Measurements from ENCODE around the gene KLHL26. TPM values are rescaled to one million over a fixed set of nuclear protein-coding genes. Genes with fewer than 3 reads are reported as not detected.

KLHL26 gene
- total and polyA plus RNA-seq, 2 of the 13 experiments (the other 11 are each of a cell fraction or from before 2014, with no cell fraction given) = 1.5 to 1.7 TPM

DNA sequence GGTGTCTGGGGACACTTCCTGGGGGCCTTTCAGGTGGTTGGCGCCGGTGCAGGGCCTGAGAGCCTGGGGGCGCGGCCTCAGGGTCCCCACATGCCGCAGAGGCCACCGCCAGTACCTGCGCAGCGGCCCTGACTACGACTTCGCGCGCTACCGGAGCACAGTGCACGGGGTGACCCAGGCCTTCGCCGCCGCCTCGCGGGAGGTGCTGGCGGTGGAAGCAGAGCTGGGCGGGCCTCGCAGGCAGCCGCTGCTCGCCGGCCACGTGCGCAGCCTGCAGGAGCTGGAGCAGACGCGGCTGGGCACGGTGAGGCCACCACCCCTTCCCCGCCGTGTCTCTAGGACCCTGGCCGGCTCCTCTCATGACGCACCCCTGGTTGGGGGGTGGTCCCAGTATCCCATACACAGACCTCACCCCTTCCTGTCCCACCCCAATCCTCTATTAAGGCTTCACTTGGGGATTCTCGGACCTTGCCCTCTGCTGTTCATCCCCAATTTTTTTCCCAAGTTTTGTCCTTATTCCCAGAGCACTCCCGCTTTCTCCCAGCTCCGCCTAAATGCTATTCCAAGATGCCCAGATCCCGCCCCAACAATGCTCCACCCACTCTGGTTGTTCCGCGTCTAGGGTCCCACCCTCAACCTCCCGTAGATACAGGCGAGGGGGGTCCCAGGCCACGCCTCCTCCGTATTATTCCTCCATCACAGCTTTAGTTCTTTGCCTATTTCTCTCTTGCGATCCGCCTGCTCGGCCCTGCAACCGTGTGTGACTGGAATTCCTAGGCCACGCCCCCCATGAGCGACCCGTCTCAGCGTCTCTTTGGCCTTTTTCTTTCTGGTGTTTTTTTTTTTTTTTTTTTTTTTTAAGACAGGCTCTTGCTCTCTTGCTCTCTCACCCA, 47.2 kb upstream of the KLHL26 start (continued):
- peak; percentile 48; the same call in 1 of the 2 replicates for TF ChIP-seq KMT2A (CRISPR knock-in tag; IDR thresholded peaks at IDR 0.05)
- TF ChIP-seq, protein P1, sequence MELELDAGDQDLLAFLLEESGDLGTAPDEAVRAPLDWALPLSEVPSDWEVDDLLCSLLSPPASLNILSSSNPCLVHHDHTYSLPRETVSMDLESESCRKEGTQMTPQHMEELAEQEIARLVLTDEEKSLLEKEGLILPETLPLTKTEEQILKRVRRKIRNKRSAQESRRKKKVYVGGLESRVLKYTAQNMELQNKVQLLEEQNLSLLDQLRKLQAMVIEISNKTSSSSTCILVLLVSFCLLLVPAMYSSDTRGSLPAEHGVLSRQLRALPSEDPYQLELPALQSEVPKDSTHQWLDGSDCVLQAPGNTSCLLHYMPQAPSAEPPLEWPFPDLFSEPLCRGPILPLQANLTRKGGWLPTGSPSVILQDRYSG (CRISPR knock-in tag; IDR thresholded peaks at IDR 0.05) = peak; percentile 91
- no peak for TF ChIP-seq CREM (IDR thresholded peaks at IDR 0.05)
- no peak for TF ChIP-seq CREM (CRISPR knock-in tag; IDR thresholded peaks at IDR 0.05)
- peak; percentile 72 for TF ChIP-seq ZNF263 (CRISPR knock-in tag; IDR thresholded peaks at IDR 0.05)
- peak; percentile 82; the same call in 1 of the 2 replicates for TF ChIP-seq ZNF788 (CRISPR knock-in tag; IDR thresholded peaks at IDR 0.05; ENCODE audit: borderline replicate concordance)
- TF ChIP-seq JARID2 (CRISPR knock-in tag; IDR thresholded peaks at IDR 0.05; ENCODE audit: insufficient replicate concordance) = no peak
- no peak; the same call in 1 of the 2 replicates for TF ChIP-seq HMG20B (CRISPR knock-in tag; conservative IDR thresholded peaks at IDR 0.05)
- TF ChIP-seq KLF6 (CRISPR knock-in tag; IDR thresholded peaks at IDR 0.05) = no peak; the same call in 1 of the 2 replicates
- TF ChIP-seq YEATS4 (CRISPR knock-in tag; IDR thresholded peaks at IDR 0.05; ENCODE audit: borderline replicate concordance) = peak; percentile 89
- TF ChIP-seq, protein P2, sequence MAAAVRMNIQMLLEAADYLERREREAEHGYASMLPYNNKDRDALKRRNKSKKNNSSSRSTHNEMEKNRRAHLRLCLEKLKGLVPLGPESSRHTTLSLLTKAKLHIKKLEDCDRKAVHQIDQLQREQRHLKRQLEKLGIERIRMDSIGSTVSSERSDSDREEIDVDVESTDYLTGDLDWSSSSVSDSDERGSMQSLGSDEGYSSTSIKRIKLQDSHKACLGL (CRISPR knock-in tag; IDR thresholded peaks at IDR 0.05) = peak; percentile 98
- peak; percentile 92; the same call in 1 of the 2 replicates for TF ChIP-seq ZNF296 (CRISPR knock-in tag; conservative IDR thresholded peaks at IDR 0.05)
- peak; percentile 92; the same call in 1 of the 2 replicates for TF ChIP-seq DNMT1 (CRISPR knock-in tag; IDR thresholded peaks at IDR 0.05)
- TF ChIP-seq, protein P3, sequence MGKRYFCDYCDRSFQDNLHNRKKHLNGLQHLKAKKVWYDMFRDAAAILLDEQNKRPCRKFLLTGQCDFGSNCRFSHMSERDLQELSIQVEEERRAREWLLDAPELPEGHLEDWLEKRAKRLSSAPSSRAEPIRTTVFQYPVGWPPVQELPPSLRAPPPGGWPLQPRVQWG (CRISPR knock-in tag; IDR thresholded peaks at IDR 0.05; ENCODE audit: borderline replicate concordance, low read depth) = 0 out of 2 replicates have a peak, but pooled peaks have one; percentile 74
- peak; percentile 73; the same call in 1 of the 2 replicates for TF ChIP-seq DMAP1 (CRISPR knock-in tag; IDR thresholded peaks at IDR 0.05)
- TF ChIP-seq, protein P4, sequence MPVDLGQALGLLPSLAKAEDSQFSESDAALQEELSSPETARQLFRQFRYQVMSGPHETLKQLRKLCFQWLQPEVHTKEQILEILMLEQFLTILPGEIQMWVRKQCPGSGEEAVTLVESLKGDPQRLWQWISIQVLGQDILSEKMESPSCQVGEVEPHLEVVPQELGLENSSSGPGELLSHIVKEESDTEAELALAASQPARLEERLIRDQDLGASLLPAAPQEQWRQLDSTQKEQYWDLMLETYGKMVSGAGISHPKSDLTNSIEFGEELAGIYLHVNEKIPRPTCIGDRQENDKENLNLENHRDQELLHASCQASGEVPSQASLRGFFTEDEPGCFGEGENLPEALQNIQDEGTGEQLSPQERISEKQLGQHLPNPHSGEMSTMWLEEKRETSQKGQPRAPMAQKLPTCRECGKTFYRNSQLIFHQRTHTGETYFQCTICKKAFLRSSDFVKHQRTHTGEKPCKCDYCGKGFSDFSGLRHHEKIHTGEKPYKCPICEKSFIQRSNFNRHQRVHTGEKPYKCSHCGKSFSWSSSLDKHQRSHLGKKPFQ (CRISPR knock-in tag; IDR thresholded peaks at IDR 0.05; ENCODE audit: insufficient replicate concordance) = peak; percentile 95
- TF ChIP-seq REPIN1 (CRISPR knock-in tag; IDR thresholded peaks at IDR 0.05; ENCODE audit: borderline replicate concordance, low read depth) = peak; percentile 73
- TF ChIP-seq ARNT2 (CRISPR knock-in tag; IDR thresholded peaks at IDR 0.05; ENCODE audit: low read depth) = peak; percentile 98
- TF ChIP-seq SPEN (CRISPR knock-in tag; IDR thresholded peaks at IDR 0.05; ENCODE audit: low read depth) = peak; percentile 85
- TF ChIP-seq ZC3H4 (CRISPR knock-in tag; IDR thresholded peaks at IDR 0.05; ENCODE audit: borderline replicate concordance) = peak; percentile 75; the same call in 1 of the 2 replicates
- TF ChIP-seq, protein P5, sequence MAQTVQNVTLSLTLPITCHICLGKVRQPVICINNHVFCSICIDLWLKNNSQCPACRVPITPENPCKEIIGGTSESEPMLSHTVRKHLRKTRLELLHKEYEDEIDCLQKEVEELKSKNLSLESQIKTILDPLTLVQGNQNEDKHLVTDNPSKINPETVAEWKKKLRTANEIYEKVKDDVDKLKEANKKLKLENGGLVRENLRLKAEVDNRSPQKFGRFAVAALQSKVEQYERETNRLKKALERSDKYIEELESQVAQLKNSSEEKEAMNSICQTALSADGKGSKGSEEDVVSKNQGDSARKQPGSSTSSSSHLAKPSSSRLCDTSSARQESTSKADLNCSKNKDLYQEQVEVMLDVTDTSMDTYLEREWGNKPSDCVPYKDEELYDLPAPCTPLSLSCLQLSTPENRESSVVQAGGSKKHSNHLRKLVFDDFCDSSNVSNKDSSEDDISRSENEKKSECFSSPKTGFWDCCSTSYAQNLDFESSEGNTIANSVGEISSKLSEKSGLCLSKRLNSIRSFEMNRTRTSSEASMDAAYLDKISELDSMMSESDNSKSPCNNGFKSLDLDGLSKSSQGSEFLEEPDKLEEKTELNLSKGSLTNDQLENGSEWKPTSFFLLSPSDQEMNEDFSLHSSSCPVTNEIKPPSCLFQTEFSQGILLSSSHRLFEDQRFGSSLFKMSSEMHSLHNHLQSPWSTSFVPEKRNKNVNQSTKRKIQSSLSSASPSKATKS (CRISPR knock-in tag; IDR thresholded peaks at IDR 0.05) = no peak
- TF ChIP-seq, protein P6, sequence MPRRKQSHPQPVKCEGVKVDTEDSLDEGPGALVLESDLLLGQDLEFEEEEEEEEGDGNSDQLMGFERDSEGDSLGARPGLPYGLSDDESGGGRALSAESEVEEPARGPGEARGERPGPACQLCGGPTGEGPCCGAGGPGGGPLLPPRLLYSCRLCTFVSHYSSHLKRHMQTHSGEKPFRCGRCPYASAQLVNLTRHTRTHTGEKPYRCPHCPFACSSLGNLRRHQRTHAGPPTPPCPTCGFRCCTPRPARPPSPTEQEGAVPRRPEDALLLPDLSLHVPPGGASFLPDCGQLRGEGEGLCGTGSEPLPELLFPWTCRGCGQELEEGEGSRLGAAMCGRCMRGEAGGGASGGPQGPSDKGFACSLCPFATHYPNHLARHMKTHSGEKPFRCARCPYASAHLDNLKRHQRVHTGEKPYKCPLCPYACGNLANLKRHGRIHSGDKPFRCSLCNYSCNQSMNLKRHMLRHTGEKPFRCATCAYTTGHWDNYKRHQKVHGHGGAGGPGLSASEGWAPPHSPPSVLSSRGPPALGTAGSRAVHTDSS (CRISPR knock-in tag; conservative IDR thresholded peaks at IDR 0.05) = no peak
